GM18508 (cell line): ENCODE data around the gene RSAD1.

Experiments used
- ATAC-seq: cut with Tn5 transposase; IDR thresholded peaks from one replicate; pipeline ENCODE4 v1.9.1; 2021; ENCODE audit warnings: moderate number of reproducible peaks; ENCODE audit not compliant: insufficient read depth, unreplicated experiment

RSAD1 gene

DNA sequence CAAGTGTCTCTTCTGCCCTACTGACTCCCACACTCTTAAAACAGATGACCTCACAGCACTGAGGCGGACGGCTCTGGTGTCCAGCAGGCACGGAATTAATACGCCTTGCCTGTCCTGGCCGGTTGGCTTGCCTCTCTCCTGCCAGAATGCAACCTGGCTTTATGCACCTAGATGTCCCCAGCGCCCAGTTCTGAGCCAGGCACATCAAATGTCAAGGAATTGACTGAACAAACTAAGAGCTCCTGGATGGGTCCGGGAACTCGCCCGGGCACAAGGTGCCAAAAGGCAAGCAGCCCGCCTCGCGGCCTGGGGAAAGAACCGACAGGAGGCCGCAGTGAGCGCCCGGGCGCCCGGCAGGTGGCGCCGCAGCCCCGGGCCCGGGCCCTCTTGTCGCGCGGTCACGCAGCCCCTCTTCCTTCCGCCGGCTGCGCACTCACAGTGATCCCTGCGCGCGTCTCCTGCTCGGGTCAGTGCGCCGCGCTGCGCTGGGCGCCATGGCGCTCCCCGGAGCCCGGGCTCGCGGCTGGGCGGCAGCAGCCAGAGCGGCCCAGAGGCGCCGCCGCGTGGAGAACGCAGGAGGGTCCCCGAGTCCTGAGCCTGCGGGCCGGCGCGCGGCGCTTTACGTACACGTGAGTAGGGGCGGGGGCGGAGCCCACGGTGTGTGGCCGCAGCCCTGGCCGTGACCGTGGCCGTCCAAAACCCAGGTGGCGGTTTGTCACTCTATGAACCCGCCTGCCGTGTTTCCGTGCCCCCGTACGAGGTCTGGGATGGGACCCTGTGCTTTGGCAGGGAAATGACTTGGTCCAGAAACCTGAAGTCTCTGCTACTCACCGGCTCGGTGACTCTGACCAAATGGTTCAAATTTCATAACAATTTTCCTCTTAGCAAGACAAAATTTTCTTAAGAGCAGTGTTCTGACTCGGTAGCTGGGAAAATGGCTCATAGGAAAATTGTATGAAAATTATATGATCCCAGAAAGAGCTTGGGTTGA lies at the start of gene RSAD1:
Gene RSAD1 (plus strand): TSS at position 470 of the 991 bp plus-strand sequence. CDS start 25 bp downstream, at position 495.
- no peak for ATAC-seq

DNA sequence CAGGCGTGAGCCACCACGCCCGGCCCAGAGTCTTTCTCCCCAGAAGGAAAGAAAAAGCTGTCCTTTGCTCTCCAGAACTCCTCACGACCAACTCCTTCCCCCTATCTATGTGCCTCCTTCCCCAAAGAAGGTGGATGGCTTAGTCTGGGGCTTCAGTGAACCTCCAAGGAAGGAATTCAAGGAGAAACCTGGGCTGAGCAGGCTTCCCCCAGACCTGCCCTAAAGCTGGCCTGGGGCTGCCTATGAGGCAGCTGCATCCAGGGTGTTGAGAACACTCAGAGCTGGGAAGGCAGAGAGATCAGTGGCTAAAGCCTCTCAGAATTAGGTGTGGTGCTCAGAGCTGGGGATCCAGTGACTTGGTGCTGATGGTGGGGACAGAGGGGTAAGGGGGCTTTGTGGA lies 48.9 kb upstream of the RSAD1 start:
- ATAC-seq: no peak

DNA sequence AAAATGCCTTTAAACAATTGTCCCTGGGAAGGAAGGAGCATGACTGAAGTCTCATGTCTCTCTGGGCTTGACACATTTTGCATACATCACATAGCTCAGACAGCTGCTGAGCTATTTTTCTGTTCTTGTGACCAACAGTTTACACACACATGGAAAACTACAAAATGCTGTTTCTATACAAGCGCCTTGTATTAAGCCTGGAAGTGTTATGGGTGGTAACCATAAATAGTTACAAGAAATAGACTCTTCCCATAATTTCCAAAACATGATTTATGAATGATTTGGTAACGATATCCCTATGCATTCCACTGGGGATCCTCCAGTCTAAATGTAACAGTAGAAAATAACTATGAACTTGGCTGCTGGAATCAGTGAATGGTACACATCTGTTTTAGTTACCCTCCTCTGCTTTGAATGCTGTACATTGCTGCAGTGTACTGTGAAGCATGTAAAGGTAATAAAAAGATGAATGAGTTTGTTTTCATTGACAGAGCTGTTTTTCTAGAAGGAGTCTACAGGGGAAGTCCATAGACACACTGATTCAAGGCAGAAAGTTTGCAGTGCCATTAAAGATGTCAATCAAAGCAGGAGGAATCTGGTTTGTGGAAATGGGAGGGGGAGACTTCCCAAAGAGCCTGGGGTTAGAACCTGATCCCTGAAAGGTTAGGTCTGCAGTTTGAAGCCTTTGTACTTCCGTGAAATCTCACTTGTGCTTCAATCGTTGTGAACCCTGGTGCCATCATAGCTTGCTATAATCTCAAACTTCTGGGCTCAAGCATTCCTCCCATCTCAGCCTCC lies 47.6 kb upstream of the RSAD1 start:
- no peak for ATAC-seq

DNA sequence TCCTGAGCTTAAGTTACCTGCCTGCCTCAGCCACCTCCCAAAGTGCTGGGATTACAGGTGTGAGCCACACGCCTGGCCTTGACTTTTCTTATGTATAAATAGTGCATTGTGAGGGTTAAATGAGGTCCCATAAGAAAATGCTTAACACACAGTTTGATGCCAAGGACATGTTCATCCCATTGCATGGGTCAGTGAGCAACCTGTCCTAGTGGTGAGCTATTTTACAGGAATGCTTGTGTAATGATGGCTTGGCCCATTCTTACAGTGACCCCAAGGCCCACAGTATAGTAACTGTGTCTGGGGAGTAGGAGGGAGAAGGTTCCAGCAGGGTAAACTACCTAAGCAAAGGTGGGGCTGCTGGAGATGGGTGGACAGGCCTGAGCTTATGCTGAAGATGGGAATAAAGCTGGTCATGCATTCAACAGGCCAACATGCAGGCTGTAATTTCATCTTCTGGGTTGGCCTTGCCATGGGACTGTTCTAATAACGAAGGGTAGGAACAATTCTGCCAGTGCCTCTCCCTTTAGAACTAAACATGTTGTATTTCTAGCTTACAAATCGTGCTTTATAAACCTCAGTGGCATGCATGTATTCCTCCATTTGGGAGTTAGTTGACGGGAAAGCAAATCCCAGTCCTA lies 46.4 kb upstream of the RSAD1 start:
- ATAC-seq: no peak

DNA sequence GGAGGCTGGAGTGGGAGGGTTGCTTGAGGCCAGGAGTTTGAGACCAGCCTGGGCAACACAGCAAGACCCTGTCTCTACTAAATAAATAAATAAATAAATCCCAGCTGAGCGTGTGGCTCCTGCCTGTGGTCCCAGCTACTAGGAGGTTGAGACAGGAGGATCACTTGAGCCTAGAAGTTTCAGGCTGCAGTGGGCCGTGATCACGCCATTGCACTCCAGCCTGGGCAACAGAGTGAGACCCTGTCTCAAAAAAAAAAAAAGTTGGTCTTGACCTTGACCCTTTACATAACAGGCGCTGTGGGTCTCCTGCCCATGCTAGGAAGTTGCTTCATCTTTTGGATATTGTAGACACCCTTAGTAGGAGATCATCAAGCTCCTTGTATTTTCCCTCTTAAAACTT lies 41.3 kb upstream of the RSAD1 start:
- ATAC-seq: no peak

DNA sequence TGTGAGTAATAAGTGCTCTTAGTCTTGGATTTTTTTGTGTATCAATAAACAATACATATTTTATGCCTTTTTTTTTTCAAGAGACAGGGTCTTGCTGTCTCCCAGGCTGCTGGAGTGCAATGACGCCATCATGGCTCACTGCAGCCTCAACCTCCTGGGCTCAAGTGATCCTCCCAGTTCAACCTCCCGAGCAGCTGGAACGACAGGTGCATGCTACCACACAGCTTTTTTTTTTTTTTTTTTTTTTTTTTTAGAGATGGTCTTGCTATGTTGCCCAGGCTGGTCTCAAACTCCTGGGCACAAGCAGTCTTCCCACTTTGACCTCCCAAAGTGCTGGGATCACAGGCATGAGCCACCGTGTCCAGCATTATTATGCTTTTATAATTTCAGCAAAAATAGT lies 39.7 kb upstream of the RSAD1 start:
- ATAC-seq: no peak

DNA sequence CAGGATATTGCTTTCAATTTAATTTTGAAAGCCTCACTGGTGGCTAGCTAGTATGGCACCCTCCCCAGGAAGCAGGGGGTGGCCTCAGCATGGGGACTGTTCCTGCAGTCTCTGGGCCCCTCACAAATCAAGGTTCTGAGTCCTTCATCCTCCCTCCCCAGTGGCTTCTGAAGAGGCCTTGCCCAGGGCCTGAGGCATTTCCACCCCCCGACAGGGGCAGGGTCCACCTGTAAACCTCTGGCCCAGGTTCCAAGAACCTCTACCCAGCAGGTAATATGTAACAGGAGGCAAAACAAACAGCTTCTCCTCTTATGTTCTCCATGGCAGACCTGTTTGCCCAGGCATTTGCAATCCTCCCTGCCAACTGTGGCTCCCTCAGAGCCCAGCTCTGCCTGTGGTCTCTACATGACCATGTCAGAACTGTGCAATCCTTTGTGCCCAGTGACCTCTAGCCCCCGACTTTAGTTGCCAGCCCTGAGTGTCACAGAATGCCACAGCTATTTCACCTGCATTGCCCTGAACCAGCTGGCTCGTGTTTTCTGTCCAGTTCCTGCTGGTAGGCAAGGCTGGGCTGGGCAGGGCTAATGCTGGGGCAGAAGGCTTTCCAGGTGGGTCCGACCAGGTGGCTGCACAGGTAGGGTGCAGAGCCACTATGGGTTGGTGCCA lies 38.4 kb upstream of the RSAD1 start:
- ATAC-seq: no peak

DNA sequence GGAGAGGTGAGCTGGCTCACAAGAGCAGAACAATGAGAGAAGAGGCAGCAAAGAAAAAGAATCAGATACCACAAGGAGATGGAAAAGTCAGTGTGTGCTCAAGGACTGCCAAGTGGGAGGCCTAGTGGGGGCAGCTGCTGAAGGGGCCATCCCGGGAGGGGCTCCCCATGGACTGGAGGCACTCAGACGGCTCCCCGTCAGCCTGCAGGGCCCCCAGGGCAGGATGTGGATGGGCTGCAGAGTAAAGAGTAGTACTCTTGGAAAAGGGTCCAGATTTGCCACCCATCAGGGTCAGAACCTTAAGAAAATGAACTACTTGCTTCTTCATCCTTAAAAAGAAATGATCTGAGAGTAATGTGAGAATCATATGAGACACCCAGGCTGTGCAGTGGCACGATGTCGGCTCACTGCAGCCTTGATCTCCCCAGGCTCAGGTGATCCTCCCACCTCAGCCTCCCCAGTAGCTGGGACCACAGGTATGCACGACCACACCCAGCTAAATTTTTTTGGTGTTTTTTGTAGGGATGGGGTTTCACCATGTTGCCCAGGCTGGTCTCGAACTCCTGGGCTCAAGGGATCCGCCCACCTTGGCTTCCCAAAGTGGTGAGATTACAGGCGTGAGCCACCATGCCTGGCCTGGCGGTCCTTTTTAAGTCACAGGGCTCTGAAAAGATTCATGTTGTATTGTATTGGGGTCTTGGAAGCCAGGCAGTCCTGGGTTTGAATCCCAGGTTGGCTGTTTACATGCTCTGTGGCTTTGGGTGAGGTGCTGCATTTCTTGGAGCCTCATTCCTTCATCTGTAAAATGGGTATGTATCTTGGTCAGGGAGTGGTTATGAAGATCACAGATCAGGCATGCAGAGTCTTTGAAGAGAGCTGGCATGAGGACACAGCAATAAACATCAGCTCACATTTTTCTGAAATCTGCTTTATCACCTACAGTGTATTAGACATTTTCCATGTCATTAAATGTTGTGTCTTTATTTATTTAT lies 37.5 kb upstream of the RSAD1 start:
- ATAC-seq: no peak

DNA sequence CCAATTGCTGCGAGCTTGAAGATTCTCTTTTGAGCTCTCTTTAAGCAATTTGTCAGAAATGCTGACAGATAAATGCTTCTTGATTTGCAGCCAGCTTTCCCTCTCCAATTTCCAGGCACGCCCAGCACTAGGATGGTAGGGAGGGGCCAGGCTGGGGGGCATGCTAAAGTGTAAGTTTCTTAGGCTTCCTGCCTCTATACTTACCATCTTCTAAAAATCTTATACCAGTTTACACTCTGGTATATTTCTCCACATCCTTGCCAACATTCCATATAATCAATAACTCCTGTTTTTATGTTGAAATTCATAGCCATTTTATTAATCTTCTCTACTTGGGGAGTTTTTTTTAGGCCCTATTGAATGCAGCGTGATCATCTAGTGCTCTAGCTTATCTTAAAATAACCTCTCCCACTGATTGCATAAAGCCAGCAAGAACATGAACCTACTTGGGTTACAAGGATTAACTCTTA lies 35.1 kb upstream of the RSAD1 start:
- ATAC-seq: no peak

DNA sequence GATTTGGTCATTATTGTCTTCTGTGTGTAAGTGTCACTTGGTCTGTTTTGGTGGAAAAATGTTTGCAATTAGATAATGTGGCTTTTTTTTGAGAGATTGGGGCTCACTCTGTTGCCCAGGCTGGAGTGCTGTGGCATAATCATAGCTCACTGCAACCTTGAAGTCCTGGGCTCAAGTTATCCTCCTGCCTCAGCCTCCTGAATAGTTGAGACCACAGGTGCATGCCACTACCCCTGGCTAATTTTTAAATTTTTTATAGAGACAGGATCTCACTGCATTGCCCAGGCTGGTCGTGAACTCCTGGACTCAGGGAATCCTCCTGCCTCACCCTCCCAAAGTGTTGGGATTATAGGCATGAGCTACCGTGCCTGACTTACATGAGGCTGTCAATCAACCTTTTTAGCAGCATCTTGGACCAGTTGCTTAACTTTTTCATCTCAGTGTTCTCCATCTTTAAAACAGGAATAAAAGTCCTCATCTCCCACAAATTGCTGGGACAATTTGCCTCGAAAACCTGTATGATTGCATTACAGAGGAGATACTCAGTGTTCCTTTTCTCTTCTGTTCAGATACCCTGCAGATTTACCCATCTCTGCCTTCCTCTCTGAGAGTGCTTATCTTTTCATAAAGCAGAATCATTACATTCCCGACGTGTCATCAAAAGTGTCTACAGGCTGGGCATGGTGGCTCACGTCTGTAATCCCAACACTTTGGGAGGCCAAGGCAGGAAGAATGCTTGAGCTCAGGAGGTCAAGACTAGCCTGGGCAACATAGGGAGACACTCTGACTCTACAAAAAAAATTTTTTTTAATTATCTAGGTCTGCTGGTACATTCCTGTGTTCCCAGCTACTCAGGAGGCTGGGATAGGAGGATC lies 33.6 kb upstream of the RSAD1 start:
- ATAC-seq: no peak

DNA sequence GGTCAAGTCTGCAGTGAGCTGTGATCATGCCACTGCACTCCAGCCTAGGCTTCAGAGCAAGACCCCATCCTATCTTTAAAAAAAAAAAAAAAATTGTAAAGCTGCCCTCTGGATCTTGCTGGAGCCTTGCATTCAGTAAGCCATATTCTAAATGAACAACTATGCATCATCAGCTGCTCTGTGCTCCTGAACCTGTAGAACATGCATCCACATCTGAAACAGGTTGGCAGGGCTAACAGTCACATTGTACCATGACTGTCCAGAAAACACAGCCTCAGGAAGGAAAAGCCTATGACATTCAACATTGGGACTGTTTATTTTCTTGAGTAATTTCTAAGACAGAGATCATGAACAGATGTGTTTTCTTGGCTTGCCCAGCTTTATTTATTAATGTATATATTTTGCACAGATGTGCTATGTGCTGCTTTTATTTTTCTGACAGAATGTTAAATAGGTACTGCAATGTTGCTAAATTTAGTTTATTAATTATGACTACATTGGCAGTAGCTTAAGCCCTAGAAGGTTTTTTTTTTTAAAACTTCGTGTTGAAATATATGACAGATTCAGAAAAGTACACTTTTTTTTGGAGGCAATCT lies 32.8 kb upstream of the RSAD1 start:
- ATAC-seq: no peak

DNA sequence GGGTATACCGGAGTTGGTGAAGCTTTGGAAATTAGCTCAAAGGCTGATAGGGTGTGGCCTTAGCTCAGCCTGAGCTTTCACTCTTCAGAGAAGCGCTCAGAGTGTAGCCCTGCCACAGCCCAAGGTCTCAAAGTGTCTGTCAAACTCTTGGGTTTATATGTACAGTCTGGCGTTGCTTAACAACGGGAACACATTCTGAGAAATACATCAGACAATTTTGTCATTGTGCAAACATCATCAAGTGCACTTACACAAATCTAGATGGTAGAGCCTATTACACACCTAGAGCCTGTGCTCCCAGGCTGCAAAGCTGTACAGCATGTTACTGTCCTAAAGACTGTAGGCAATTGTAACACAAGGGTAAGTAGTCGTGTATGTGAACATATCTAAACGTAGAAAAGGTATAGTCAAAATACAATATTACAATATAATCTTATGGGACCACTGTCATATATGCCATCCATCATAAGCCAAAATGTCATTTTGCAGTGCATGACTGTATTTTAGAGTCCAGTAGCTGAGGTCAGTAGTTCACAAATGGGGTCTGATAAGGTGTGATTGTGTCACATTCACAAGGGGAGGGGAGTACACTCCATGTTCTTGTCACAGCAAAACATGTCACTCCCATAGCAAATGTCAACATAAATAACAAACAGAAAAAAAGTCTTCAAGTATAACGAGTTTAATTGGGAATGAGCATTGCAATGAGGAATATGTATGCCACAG lies 30.6 kb upstream of the RSAD1 start:
- no peak for ATAC-seq

DNA sequence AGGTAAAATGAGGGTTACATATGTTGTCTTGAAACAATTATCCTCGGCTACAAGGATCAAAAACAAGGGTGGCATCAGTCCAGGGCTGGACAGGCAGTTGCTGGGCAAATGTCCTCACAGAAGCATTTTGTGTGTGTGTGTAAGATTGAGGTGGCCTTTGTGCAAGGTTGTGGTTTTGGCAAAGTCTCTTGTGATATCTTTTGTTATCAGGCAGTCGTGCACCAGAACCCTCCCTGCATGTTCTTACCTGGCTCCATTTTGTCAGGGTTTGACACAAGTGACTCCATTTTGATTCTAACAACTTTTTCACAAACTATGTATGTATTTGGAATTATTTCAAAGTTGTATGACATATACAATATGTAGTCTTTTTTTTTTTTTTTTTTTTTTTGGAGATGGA lies 30.0 kb upstream of the RSAD1 start:
- no peak for ATAC-seq

DNA sequence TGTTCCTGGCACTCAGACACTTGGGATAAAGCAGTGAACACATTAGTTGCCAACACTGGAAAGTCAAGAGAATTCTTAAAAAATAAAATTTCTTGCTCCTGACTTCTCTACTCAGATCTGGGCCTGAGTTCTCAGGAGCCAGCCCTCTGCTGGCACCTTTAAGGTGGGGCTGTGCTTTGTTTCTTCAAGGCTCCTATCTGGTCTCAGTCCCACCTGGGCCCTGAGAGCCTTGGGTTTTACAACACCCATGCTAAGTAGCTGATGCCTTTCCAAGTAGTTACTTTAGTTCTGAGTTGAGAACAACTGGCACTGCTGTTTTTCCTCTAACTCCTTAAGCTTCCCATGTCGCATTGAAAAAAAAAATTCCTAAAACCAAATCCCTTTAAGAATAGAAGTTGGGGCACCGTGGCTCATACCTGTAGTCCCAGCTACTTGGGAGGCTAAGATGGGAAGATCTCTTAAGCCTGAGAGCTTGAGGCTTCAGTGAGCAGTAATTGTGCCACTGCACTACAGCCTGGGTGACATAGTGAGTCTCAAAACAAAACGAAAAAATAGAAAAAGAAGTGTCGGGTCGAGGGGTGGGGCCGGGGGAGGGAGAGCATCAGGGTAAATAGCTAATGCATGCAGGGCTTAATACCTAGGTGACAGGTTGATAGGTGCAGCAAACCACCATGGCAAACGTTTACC lies 26.6 kb upstream of the RSAD1 start:
- ATAC-seq: no peak

DNA sequence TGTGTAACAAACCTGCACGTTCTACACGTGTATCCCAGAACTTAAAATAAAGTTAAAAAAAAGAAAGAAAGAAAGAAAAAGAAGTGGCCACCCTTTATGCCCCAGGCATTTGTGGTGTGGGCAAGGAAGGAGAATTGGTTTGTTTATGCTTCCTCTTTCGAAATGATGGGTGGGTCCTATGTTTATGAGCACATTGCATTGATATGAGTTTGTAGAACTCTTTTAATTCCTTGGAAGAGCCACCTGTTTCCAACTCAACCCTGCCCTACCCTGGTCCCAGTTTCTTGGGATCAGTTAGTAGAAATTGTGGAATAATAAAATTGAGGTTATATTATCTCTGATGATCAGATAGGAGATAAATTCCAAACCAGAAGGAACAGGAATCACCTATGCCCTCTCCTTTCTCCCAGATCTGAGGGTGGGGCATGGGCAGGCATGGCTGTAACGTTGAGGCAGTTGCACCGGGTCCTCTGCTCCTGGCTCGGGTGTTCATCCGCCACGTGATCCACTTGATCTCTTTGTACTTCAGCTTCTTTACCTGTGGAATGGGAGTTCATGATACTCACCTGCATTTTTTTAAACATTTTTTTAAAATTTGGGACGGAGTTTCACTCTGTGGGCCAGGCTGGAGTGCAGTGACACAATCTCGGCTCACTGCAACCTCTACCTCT lies 25.9 kb upstream of the RSAD1 start:
- ATAC-seq: no peak

DNA sequence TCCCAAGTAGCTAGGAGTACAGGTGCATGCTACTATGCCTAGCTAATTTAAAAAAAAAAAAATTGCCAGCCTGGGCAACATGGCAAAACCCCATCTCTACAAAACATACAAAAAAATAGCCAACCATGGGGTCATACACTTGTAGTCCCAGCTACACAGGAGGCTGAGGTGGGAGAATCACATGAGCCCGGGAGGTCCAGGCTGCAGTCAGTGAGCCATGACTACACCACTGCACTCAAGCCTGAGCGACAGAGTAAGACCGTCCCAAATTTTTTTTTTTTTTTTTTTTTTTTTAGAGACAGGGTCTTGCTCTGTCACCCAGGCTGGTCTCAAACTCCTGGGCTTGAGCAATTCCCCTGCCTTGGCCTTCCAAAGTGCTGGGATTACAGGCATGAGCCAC lies 24.8 kb upstream of the RSAD1 start:
- ATAC-seq: no peak
